ENCODE measurements around the gene GJD4. TPM values are rescaled to one million over a fixed set of nuclear protein-coding genes. Genes with fewer than 3 reads are reported as not detected.
A peak's percentile ranks its signal among the peaks of the same experiment; 100 is the strongest.

Gene GJD4
- polyA plus RNA-seq, 1 donor, result 0.13 TPM

DNA sequence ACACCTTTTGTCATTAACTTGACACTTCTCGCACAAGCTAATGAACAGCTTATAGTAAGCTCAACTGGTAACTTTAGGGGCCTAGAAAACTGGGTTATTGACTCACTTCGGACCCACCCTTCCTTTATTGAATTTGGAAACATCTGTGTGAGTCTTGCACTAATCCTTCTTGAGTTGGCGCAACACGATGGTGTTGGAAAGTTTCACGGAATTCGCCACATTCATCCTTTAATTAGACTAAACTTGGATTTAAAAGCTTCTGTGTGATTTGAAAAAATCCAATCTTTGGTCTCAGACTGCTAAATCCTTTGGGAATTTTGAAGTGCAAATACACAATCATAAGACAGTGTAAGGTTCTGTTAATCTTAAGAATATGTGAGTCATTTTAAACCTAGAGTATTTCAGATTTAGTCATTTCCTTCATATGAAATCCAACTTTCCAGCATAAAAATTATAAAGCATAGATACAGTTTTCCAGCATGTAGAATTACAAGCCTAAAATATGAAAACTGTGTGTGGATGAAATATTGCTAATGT, 21.9 kb downstream of the GJD4 start:
- no peak for DNase-seq

DNA sequence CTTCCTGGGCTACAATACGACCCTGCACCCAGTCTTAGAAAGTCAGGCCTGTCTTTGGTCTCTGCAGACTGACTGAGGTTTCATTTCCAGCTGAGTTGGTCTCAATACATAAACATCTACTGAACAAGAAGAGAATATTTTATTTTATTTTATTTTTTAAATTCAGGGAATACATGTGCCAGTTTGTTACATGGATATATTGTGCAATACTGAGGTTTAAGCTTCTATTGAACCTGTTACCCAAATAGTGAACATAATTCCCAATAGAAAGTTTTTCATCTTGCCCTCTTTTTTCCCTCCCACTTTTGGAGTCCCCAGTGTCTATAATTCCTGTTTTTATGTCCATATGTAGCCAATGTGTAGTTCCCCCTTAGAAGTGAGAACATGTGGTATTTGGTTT, 26.3 kb downstream of the GJD4 start:
- DNase-seq, result no peak

DNA sequence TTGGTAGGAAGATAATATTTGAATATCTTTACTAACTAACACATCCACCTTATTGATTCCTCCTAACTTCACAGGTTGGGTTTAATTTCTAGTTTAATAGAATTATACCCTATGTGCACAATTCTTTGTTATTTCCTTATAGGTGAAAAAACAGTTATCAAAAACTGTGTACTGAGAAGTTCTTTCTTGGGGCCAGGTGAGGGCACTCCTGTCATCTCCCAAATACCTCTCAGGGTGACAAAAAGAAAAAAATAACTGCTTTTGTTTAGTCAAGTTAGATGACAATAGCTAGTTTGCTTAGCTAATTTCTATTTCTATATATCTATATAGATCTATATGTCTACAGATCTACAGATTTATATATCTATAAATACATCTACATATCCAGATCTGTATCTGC, 26.9 kb downstream of the GJD4 start:
- DNase-seq, result no peak

DNA sequence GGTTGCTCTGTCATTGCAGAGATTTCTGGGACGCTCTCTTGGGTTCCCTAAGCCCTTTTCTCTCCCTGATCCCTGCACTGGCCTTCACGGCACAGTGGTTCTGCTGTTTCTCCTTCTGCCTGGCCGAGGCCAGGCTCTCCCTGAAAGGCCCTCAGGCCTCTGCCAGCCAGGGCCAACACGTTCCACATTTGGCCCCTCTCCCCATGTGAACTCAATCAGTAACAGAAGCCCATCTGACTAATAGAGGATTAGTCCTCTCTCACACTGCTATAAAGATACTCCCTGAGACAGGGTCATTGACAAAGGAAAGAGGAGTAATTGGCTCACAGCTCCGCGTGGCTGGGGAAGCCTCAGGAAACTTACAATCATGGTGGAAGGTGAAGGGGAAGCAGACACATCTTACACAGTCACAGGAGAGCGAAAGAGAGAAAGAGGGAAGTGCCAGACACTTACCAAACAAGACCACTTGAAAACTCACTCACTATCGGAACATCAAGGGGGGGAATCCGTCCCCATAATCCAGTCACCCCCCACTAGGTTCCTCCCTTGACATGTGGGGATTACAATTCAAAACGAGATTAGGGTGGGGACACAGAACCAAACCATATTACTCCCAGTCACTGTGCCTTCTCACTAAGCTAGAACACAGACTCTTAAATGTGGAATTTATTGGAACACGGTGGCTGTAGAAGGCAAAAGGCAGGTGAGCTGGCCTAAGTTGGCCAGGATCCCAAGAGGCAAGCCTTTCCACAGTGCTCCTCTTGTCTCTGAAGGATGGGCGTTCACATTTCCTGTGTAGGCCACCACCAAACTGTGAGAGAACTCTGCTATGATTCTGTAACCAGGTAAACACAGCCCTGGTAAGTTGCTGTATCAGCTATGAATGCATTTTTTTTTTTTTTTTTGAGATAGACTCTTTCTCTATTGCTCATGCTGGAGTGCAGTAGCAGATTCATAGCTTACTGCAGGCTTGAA, 28.2 kb downstream of the GJD4 start:
- DNase-seq, result no peak

DNA sequence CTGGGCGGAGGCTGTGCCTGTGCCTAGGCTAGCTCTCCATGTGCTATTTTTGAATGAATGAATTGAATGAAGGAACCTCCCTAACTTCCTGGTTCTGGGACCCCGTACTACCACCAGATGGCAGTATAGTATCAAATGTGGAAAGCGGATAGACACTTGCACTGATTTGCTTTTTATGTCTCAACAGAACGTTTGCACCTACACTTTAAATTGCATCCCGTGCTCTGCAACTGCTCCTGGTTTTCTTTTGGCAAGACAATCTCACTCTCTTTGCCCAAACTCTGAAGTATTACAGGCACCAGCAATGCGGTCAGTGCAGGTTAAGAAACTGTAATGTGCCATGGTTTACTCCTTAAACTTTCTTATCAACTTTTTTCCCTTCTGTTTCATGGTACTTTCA, 30.4 kb downstream of the GJD4 start:
- no peak for DNase-seq

DNA sequence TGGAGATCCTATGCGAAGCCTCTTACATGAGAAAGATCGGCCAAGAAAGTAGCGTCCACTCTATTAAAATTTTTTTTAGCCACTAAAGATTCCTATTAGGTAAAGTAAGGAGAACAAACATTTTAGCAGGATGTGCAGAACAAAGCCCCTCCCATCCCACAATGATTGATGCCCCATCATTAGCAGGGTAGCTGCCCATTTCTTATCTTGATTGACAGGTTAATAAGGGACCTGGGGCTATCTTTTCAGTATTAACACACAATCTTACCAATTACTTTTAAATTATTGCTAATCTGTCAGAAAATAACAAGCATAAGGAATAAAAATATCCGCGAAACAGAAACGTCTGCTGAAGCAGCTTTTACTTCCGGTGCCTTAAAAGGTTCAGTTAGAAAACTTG, 31.8 kb downstream of the GJD4 start:
- no peak for DNase-seq

DNA sequence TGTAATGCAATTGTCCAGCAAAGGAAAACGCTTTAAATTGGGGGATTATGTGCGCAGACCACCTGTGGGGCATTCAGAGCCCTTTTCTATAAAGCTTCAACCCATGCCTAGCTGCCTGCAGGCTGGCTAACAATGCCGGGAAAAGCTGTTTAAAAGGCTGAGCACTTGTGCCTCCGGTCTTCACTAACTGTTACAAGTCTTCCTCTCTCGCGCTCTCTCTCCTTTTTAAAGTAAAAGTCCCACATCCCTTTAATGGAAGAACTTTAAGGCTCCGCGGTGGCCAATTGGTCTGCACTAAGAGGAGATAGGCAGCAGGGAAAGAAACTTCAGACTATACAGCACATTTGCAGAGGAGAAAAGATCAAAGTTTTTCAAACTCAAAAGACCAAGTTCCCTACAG, 32.3 kb downstream of the GJD4 start:
- DNase-seq, result no peak

DNA sequence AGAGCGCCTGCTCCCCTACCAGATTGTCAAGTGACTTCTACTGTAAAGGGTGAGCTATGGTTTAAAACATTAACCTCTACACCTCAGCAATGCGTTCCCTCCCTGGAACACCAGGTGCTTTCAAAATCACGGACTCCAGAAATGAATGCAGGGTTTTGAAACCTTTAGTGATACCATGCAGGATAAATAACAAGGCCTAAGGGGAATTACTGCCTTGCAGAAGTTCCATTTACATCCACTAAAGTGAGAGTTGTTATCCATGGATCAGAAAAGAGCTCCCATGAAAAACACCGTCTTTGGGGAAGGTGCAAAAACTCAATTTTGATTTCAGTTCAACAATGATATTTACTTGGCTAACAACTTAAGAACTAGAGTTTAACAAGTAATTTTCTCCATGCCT, 33.0 kb downstream of the GJD4 start:
- no peak for DNase-seq

DNA sequence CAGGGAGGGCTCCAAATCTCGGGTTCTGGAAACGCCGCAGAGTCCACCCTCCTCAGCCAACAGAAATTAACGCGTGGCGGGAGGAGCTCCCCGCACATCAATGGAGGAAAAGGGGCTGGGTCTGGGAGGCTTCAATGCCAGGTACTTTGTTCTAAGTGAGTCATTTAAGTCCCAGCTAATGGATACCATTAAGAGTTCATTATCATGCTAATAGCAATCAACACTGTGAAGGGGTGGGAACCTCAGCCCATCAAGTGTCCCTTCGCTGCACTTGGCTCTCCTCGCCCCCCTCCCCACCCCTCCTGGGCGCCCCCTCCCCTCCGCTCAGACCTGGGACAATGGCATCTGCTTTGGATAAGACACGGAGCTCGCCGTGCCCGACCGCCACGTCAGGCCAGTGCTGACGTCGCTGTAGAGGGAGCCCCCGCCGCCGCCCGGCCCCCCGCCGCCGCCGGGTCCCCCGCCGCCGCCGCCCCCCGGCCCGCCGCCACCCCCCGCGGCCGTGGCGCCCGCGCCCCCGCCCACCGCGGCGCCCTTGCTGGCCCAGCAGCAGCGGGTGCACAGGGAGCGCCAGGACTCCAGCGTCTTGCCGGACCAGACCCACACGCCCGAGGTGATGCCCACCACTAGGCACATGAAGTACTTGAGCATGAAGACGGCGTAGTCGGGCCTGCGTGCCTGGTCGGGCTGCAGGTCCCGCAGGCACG, 34.0 kb downstream of the GJD4 start:
- DNase-seq, result no peak

DNA sequence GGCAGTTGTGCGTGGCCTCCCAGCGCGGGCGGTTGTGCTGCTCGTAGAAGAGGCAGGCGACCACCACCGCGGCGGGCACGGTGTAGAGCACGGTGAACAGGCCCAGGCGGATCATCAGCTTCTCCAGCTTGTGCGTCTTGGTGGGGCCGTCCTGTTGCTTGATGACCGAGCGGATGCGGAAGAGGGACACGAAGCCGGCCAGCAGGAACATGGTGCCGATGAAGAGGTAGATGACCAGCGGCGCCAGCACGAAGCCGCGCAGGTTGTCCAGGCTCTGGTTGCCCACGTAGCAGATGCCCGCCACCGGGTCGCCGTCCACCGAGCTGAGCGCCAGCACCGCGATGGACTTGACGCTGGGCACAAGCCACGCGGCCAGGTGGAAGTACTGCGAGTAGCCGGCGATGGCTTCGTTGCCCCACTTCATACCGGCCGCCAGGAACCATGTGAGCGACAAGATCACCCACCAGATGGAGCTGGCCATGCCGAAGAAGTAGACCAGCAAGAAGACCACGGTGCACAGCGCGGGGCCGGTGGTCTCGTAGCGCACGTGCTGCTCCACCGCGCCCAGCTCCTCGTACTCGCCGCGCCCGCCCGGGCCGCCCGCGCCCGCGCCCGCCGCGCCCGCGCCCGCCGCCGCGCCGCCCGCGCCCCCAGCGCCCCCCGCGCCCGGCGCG, 34.7 kb downstream of the GJD4 start:
- no peak for DNase-seq

DNA sequence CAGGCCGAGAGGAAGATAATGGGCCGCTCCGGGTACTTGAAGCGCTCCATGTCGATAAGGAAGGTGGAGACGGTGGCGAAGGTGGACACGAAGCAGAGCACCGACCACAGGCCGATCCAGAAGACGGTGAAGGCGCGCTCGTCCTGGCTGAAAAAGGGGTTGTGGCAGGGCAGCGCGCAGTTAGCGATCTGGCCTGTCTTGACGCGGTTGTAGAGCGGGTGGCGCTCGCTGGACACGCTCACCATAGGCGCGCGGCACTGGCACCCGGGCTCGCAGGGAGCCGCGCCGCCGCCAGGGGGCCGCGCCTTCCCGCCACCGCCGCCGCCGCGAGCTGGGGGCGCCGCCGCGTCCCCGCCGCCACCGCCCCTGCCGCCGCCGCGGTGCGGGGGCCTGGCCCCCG, 35.3 kb downstream of the GJD4 start:
- no peak for DNase-seq

DNA sequence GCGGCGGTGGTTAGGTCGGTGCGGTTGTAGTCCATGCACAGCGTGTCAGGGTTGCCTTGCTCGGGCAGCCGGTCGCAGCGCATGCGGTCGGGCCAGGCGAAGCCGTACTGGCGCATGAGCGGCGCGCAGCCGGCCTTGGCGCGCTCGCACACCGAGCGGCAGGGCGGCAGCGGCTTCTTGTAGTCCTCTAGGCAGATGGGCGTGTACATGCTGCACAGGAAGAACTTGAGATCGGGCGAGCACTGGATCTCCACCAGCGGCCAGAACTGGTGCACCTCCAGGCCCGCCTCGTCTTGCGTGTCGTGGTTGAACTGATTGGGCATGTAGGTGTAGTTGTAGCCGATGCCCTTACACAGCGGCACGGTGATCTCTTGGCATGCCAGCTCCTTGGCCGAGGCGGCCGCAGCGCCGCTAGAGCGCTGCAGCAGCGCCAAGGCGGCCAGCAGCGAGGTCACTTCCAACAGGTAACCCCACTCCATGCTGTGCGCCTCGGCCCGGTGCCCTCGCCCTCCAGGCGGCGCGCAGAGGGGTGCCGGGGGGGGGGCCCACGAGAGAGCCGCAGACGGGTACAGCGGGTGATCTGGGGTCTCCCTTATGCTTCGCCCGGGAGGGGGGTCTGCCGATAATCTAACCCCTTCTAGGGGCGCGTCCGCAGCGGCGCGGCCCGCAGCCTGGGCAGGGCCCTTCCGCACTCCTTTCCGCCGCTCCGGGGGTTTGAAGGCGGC, 36.0 kb downstream of the GJD4 start:
- no peak for DNase-seq

DNA sequence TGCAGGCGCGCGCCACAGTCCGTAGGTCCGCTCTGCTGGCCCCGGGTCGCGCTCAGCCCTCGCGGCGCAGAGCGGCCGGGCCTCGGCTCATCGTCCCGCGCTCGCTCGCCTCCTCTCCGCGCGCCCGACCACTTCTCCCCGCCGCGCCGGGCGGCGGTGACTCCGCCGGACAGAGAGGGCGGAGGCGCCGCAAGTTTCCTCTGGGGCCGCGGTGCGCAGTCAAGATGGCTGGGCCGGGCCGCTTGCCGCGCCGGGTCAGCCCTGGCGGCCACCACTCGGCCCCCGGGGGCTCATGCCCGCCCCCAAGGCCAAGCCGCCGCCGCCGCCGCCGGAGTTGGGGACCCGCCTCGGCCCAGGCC, 36.5 kb downstream of the GJD4 start:
- DNase-seq, result no peak

DNA sequence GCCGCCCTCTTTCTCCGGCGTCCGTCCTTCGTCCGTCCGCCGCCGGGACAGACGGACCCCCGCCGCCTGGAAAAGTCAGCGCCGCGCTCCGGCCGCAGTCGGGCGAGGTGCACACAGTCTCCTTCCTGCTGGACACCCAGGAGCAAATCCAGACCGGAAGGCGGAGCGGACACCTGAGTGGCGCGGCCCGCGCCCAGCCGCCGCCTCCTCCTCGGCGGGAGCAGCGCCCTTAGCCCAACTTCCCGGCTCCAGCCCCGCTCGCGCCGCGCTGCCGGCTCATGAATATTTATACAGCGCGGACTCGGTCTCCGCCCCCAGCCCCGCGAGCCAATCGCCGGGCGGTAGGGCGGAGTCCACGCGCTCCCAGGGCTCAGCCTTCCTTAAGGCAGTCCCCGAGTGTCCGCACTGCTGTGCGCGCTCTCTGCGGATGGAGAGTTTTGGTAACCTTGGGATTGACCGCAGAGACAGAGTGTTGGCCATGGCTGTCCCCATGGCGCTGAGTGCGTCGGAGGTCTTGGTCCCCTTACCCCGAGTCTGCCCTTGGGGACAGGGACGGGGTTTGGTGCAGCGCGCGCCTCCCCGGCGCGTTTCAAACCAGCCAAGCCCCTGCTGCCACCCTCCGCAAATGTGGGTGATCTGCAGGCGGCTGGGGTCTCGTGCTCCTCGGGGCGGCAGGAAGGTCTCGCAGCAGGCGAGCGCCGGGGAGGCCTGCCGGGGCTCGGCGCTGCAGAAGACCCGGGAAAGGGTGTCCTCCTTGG, 37.1 kb downstream of the GJD4 start, which contains the start of gene FZD8:
Gene FZD8, minus strand, starts transcription at position 262 of the 758 bp plus-strand sequence. CDS start 867 bp downstream, outside the sequence.
- DNase-seq, result peak; percentile 95

DNA sequence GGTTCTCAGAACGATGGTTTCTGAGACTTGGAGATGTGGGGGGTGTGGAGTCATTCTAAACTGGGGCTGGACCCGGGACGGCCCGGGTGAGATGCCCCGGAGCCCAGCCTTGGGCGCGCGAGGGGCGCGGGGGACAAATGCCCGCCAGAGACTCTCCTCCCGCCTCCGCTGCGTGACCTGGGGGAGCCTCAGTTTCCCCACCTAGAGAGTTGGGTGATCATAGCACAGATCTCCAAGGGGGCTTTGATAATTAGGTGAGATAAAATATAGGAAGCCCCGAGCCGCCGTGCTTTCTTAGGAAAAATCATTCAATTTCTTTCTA, 37.6 kb downstream of the GJD4 start:
- DNase-seq, result no peak

DNA sequence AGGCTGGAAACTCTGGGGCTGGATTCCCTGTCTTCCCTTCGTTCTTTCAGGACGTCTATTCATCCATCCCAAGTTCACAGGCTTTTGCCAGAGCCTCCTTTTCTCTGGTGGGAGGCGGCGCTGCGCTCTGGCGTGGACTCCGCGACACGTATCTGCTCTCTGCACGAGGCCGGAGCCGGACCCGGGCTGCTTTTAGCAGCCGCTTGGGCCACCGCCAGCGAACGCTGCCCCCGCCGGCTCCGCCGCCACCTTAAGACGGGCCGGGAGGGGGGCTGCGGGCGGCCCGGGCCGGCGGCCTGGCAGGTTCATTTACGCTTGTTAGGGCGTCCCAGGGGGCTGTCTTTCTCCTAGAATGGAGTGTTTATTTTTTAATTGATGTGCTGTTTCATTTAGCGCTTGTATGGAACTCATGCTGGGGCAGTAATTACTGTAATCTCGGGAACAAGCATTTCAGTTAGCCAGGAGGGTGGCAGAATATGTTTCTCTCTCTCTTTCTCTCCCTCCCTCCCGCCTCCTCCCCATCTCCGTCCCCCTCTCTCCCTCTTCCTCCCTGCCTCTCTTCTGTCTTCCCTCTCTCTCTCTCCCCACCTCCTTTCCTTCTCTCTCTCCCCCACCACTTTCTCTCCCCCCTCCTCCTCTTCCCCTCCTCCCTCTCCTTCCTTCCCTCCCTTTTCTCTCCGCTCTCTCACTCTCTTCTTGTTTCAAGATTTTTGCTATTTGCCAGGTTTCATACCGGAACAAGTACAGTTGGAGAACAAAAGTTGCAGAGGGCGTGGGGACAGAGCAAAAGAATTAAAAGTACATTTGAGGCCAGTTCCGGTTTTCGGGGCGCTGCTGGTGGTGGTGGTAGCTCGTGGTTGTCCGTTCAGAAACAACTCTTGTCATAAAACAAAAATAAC, 38.3 kb downstream of the GJD4 start:
- no peak for DNase-seq

DNA sequence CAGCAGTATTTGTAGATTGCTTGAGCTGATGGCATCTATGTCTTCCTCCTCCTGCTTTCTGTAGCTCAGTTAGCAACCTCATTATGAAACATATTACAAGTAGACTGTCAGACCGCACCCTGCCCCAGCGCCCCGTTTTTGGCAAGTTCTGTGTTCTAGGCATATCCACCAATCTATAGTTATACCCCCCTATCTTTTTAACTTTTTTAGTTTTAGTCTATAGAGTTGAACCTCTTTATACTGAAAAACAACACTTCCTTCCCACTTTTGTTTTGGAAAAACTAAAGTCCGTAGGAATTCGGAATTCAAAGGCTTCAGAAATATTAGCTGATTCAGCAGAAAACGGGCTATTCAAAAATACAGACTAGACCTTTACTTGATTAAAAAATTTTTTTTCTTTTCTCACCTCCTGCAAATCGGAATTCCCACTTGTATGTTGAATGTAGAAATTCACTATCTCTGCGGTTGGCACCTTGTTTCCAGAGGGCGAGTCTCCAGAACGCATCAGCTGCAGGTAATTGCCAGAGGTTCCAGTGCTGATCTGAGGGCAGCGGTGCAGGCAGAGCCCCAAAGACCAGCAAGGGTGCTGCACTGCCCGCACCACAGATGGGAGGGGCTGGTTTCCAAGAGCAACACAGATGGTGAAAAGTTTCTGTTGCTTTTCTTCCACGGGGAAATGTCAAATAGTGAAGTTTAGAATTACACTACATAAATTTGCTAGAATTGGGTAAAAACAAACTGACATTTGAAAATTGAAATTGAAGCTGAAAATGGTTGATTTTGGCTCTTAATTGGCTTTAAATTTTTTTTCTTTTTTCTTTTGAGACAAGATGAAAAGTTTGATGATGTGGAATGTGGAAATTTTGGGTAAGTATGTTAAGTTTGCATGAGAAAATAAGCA, 39.2 kb downstream of the GJD4 start:
- DNase-seq, result no peak

DNA sequence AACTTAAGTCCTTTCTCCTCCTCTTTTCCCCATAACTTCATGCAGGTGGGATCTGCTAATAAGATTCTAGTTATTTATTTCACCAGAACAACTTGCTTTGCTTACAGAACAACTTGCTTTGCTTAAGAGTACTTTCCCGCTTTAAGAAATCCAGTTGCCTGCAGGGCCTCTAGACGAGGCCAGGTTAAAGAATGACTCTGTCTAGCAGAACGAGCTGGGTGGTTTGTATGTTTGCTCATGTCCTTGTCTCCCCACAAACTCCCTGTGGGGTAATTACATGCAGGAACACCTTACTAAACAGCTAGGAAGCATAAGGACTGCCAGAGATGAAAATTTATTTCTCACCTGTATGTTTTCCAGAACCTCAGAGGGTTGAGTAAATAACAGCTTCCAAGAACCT, 45.8 kb downstream of the GJD4 start:
- no peak for DNase-seq

DNA sequence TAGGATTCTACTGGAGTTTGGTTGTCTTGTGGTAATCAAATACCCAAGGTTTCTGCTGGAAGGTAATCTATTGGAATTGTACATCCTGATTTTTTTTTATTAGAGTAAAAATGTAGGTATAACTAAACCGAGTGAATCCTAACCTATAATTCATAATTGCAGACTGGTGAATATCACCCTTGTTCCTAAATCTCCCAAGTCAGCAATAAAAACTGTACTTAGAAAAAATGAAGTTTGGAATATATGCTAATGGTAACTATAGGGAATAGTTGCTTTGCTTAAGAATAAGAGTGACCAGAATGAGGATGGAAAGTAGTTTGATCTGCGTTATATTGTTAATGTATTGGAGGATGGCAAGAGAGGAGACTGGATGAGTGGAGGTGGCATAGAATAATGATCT, 47.7 kb downstream of the GJD4 start:
- DNase-seq, result no peak
